Muscle of leg (tissue), 11 donors: Measurements from ENCODE around the gene LEP. TPM values are rescaled to one million over a fixed set of nuclear protein-coding genes. Genes with fewer than 3 reads are reported as not detected.

Experiments
- DNase-seq: peaks from one replicate; pipeline ENCODE4 v3.0.0; 2013
- H3K27ac ChIP-seq: one replicate; pipeline ENCODE4 v1.5.1; 2013; ENCODE audit warnings: mild to moderate bottlenecking, low read length, control low read depth
- H3K27me3 ChIP-seq: one replicate; pipeline ENCODE4 v1.6.1; 2013; ENCODE audit warnings: low read length; ENCODE audit not compliant: control insufficient read depth, insufficient read depth
- H3K36me3 ChIP-seq: one replicate; pipeline ENCODE4 v1.6.1; 2013; ENCODE audit warnings: low read length; ENCODE audit not compliant: control insufficient read depth, insufficient read depth
- H3K4me1 ChIP-seq: one replicate; pipeline ENCODE4 v1.6.1; 2013; ENCODE audit warnings: low read length; ENCODE audit not compliant: control insufficient read depth, insufficient read depth
- H3K4me3 ChIP-seq: one replicate; pipeline ENCODE4 v1.5.1; 2013; ENCODE audit warnings: low read length, control low read depth
- H3K9me3 ChIP-seq: replicated peaks from 2 replicates; pipeline ENCODE4 v1.6.1; 2013; ENCODE audit warnings: low read depth, low read length; ENCODE audit not compliant: control insufficient read depth
- WGBS: methylation state at CpG from one replicate; pipeline ENCODE4 v1.1.5; 2013; ENCODE audit warnings: missing lambda C conversion rate; ENCODE audit not compliant: insufficient coverage; 5-methylcytosine and 5-hydroxymethylcytosine counted together
- polyA plus RNA-seq, 8 donors: library from polyadenylated mRNA; unstranded; fragments of 120-200 nt; gene quantifications; one replicate each; pipeline versions ENCODE4 v1.2.1 to v1.2.3, GENCODE V29; 2013; ENCODE audit warnings: inconsistent platforms in 1 of 8, low replicate concordance in 1 of 8; ENCODE audit not compliant: insufficient read length in 8 of 8, insufficient read depth in 1 of 8
- total RNA-seq: library from RNA; stranded (reverse); fragments of 120-200 nt; gene quantifications from one replicate; pipeline ENCODE4 v1.2.4, GENCODE V29; 2013

LEP gene
- total and polyA plus RNA-seq, 9 donors: 0.04 to 0.21 (median 0.06) TPM; not detected in 2

DNA sequence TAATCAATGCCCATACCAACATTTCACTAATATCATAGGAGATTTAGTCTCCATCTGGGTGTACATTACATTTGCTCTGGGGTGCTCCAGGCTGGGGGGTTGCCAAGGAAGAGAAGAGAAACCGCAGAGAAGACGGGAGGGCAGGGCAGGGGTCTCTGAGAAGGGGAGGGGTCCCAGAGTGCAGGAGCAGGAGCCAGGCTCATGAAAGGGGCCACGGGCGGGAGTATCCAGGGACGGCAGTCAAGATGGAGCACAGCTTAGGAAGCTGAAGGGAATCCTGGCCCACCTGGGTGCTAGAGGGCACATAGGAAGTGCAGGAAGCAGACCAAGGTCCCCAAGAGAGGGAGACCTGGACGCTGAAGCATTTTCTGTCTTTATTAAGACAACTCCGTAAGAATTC, 2.2 kb downstream of the LEP start:
- Histone ChIP-seq H3K27me3 (peaks cover 42% of the 10 kb centered on the region), H3K4me1 (peaks cover 11% of the 10 kb centered on the region), H3K27ac (no peak overlapping the region), H3K4me3 (no peak overlapping the region), H3K9me3 (peaks cover 2% of the 10 kb centered on the region), H3K36me3 (no peaks in the 10 kb centered on the region)
- 75% methylated on average over 7 of the region's 7 CpGs for WGBS
- DNase-seq: no peak

DNA sequence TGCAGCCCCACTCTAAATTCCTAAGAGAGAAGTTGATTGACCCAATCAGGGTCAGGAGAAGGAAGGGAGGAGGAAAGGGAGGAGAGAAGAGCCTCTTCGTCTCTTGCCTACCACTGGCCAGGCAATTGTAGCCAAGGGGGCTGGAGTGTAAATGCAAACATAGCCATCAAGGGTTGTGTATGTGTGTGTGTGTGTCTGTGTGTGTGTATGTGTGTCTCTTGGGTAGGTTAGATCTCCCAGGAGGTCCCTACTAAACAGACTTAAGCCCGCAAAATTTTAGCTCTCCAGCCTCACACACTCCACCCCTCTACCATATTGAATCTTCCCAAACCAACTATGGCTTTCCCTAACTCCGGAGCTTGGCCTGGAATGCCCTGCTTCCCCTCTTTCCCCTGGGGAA, 3.8 kb downstream of the LEP start:
- no peak overlapping the region for H3K27ac ChIP-seq
- DNase-seq: no peak
- peaks cover 11% of the 10 kb centered on the region for H3K4me1 ChIP-seq
- H3K27me3 ChIP-seq: peaks cover 41% of the 10 kb centered on the region
- H3K4me3 ChIP-seq: no peak overlapping the region
- no peaks in the 10 kb centered on the region for H3K36me3 ChIP-seq
- 85% methylated on average over 2 of the region's 3 CpGs for WGBS
- H3K9me3 ChIP-seq: peaks cover 2% of the 10 kb centered on the region

DNA sequence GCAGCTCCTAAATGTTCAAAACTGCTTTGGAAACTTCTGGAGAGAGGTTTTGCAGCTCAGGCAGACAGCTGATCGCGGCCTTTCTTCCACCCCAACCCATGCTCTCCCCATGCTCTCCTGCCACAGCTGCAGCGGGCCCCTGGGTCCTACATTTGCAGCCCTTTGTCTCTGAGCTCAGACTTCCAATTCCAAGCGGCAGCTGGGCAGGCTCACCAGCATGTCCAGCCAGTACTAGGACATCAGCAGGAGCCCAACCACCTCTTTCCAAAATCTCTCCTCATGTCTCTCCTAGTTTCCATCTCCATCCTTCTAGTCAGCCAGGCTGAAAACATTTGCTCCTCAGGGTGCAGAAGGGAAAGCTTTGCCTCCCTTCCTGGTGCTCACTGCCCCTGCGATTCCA, 6.0 kb downstream of the LEP start:
- peak; percentile 66 for DNase-seq
- 69% methylated on average over 5 of the region's 5 CpGs for WGBS
- Histone ChIP-seq H3K27me3 (peaks cover 21% of the 10 kb centered on the region), H3K27ac (no peak overlapping the region), H3K9me3 (no peaks in the 10 kb centered on the region), H3K4me1 (peaks cover 11% of the 10 kb centered on the region), H3K36me3 (no peaks in the 10 kb centered on the region), H3K4me3 (no peak overlapping the region)

DNA sequence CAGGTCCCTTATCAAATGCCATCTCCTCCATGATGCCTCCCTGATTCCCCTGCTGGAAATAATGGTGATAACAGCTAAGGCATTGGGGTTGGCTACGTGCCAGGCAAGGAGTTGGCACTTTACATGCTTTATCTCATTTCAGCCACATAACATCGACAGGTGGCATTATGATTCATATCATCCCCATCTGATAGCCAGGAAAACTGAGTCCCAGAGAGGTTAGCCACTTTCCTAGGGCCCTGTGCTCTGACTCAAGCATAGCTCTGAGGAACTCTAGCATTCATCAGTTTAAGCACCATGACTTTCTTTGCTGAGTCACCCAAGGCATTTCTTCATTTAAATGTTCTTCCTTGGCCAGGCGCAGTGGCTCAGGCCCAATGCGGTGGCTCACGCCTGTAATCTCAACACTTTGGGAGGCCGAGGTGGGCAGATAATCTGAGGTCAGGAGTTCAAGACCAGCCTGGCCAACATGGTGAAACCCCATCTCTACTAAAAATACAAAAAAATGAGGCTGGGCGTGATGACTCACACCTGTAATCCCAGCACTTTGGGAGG, 6.6 kb downstream of the LEP start:
- WGBS: 87% methylated on average over 3 of the region's 7 CpGs
- H3K36me3 ChIP-seq: no peaks in the 10 kb centered on the region
- H3K4me1 ChIP-seq: peaks cover 11% of the 10 kb centered on the region
- H3K27ac ChIP-seq: no peak overlapping the region
- H3K9me3 ChIP-seq: no peaks in the 10 kb centered on the region
- peaks cover 15% of the 10 kb centered on the region for H3K27me3 ChIP-seq
- H3K4me3 ChIP-seq: no peak overlapping the region
- no peak for DNase-seq

DNA sequence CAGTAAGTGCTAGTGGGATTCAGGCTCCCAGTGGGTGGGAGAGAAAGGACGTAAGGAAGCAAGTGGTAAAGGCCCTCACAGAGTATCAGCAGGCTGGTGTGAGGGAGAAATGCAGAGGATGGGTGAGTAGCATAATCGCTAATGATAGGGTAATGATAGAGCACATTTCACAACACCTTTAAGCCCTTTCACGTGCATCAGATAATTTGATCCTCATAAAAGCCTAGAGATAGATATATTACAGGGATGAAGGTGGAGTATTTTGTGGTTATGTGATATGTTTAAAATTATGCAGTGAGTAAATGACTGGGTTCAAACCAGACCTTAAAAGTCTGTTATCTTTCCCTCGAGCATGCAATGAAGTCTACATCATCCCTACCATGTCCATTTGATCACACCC, 10.3 kb downstream of the LEP start:
- Histone ChIP-seq H3K9me3 (no peaks in the 10 kb centered on the region), H3K27me3 (peaks cover 5% of the 10 kb centered on the region), H3K27ac (no peak overlapping the region), H3K36me3 (no peaks in the 10 kb centered on the region), H3K4me3 (no peak overlapping the region), H3K4me1 (peaks cover 11% of the 10 kb centered on the region)
- no peak for DNase-seq
- WGBS: 0% methylated on average over 1 of the region's 4 CpGs

DNA sequence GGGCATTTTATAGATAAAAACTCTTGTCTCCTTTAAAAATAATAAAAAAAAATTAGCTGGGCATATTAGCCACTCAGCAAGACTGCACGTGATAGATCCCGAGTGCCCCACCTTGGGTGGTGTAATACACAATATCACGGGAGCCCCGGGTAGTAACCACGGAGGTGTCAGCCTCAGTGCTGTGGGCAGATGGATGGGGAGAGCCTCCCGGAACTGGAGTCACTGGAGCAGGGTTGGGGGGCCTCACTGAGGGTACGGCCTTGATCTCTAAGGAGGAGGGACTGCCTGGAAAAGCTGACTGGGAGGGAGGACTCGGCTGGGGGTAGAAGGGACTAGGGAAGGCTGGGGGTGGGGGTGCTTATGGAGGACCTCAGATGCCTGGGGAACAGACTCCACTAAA, 12.6 kb downstream of the LEP start:
- H3K4me1 ChIP-seq: no peaks in the 10 kb centered on the region
- DNase-seq: no peak
- H3K27ac ChIP-seq: no peak overlapping the region
- H3K27me3 ChIP-seq: peaks cover 5% of the 10 kb centered on the region
- H3K36me3 ChIP-seq: no peaks in the 10 kb centered on the region
- no peaks in the 10 kb centered on the region for H3K9me3 ChIP-seq
- no peak overlapping the region for H3K4me3 ChIP-seq
- WGBS: 84% methylated on average over 6 of the region's 8 CpGs

DNA sequence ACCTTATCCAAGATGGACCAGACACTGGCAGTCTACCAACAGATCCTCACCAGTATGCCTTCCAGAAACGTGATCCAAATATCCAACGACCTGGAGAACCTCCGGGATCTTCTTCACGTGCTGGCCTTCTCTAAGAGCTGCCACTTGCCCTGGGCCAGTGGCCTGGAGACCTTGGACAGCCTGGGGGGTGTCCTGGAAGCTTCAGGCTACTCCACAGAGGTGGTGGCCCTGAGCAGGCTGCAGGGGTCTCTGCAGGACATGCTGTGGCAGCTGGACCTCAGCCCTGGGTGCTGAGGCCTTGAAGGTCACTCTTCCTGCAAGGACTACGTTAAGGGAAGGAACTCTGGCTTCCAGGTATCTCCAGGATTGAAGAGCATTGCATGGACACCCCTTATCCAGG, 13.4 kb downstream of the LEP start:
- WGBS: 79% methylated on average over 3 of the region's 5 CpGs
- DNase-seq: no peak
- H3K36me3 ChIP-seq: no peaks in the 10 kb centered on the region
- no peaks in the 10 kb centered on the region for H3K9me3 ChIP-seq
- H3K4me1 ChIP-seq: peaks cover 5% of the 10 kb centered on the region
- no peak overlapping the region for H3K27ac ChIP-seq
- peaks cover 5% of the 10 kb centered on the region for H3K27me3 ChIP-seq
- H3K4me3 ChIP-seq: no peak overlapping the region

DNA sequence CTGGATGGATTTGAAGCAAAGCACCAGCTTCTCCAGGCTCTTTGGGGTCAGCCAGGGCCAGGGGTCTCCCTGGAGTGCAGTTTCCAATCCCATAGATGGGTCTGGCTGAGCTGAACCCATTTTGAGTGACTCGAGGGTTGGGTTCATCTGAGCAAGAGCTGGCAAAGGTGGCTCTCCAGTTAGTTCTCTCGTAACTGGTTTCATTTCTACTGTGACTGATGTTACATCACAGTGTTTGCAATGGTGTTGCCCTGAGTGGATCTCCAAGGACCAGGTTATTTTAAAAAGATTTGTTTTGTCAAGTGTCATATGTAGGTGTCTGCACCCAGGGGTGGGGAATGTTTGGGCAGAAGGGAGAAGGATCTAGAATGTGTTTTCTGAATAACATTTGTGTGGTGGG, 14.2 kb downstream of the LEP start:
- Histone ChIP-seq H3K27me3 (peaks cover 5% of the 10 kb centered on the region), H3K9me3 (no peaks in the 10 kb centered on the region), H3K27ac (no peak overlapping the region), H3K4me1 (peaks cover 9% of the 10 kb centered on the region), H3K36me3 (no peaks in the 10 kb centered on the region), H3K4me3 (no peak overlapping the region)
- 90% methylated on average over 2 of the region's 2 CpGs for WGBS
- DNase-seq: no peak

DNA sequence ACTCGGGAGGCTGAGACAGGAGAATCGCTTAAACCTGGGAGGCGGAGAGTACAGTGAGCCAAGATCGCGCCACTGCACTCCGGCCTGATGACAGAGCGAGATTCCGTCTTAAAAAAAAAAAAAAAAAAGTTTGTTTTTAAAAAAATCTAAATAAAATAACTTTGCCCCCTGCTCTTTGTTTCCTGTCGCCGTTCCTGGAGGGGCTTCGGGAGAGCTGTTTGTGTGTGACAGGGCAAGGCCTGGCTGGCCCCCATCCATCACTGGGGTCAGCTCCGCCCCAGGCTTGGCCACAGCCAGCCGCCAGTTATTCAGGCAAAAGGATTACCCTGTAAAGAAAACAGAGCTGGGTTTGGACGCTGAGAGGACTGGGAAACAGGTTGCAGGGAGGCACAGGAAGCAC, 16.4 kb downstream of the LEP start:
- no peaks in the 10 kb centered on the region for H3K9me3 ChIP-seq
- WGBS: 60% methylated on average over 2 of the region's 14 CpGs
- no peaks in the 10 kb centered on the region for H3K36me3 ChIP-seq
- no peak overlapping the region for H3K4me3 ChIP-seq
- H3K27me3 ChIP-seq: peaks cover 2% of the 10 kb centered on the region
- no peak for DNase-seq
- H3K27ac ChIP-seq: no peak overlapping the region
- peaks cover 9% of the 10 kb centered on the region for H3K4me1 ChIP-seq

DNA sequence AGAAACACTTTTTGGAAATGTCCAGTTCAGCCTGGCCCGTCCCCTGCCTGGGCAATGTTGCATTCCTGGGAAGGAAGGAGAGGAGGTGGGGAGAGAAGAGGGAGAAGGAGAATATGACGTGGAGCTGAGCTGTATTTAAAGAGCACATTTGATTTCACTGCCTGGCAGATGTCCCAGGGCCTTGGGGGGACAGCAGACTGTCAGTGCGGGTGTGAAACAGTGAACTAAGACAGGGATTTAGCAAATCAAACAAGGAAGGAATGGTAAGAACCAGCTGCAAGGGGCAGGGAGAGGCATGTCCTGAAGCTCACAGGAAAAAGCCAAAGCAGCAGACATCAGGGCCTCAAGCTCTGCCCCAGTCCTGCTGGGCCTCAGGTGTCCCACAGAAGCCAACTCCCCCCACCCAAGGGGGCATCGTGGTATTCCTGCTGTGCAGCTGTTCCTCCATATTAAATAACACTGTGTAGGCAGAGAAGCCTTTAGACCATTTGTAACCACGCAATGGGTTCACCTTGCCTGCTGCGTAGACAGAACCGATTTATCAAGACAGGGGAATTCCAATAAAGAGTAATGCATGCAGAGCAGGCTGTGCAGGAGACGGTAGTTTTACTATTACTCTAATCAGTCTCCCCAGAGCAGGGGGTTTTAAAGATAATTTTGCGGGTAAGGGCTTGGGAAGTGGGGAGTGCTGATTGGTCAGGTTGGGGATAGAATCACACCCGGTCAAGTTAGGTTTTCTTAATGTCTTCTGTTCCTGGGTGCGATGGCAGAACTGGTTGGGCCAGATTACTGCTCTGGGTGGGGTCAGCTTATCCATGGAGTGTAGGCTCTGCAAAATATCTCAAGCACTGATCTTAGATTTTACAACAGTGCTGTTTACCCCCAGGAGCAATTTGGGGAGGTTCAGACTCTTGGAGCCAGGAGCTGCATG, 18.3 kb downstream of the LEP start:
- peak; percentile 32 for DNase-seq
- Histone ChIP-seq H3K4me3 (no peak overlapping the region), H3K4me1 (peaks cover 9% of the 10 kb centered on the region), H3K36me3 (no peaks in the 10 kb centered on the region), H3K9me3 (no peaks in the 10 kb centered on the region), H3K27me3 (peaks cover 2% of the 10 kb centered on the region), H3K27ac (no peak overlapping the region)
- 28% methylated on average over 4 of the region's 11 CpGs for WGBS
